Astrocyte (in vitro differentiated cells and primary cell): ENCODE data around the gene ADGRB2.

ENCODE experiments used
- EZH2 ChIP-seq: IDR thresholded peaks from 2 replicates; pipeline ENCODE4 v1.6.1; 2012; ENCODE audit warnings: mild to moderate bottlenecking, low read length, inconsistent platforms; ENCODE audit not compliant: insufficient read depth
- TF ChIP-seq, protein P1 (sequence below): IDR thresholded peaks from 2 replicates; pipeline ENCODE4 v1.5.1; 2011; ENCODE audit warnings: low read depth, mild to moderate bottlenecking, inconsistent platforms, low read length, moderate library complexity; ENCODE audit not compliant: insufficient read depth

DNA sequence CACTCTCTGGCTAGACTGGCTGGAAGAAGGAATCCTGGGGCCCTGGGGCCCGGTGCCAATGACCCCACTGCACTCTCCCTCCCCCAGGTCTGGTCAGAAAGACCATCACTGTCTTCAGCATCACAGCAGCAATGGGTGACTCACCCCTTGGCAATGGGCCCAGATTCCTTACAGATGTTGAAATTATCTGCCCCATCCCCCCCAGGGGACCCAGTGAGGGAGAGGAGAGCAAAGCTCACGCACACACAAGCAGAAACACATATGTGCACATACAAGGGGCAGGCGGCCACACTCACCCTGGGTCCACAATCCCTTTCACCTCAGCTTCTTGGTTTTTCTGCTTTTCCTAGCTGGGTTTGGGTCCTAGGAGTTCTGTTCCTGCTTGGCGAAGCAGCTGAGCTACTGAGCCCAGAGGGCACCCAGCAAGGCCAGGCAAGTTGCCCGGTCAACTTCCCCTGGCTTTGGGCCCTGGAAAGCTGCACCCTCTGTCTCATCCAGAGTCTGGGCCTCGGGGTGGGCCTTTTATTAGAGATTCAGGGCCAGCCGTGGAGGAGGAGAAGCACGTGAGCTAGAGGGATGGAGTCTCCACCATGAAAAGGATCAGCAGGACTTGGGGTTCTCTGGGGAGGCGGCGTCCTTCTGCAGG, 62.9 kb downstream of the ADGRB2 start:
- no peak for TF ChIP-seq EZH2
- TF ChIP-seq, protein P1, sequence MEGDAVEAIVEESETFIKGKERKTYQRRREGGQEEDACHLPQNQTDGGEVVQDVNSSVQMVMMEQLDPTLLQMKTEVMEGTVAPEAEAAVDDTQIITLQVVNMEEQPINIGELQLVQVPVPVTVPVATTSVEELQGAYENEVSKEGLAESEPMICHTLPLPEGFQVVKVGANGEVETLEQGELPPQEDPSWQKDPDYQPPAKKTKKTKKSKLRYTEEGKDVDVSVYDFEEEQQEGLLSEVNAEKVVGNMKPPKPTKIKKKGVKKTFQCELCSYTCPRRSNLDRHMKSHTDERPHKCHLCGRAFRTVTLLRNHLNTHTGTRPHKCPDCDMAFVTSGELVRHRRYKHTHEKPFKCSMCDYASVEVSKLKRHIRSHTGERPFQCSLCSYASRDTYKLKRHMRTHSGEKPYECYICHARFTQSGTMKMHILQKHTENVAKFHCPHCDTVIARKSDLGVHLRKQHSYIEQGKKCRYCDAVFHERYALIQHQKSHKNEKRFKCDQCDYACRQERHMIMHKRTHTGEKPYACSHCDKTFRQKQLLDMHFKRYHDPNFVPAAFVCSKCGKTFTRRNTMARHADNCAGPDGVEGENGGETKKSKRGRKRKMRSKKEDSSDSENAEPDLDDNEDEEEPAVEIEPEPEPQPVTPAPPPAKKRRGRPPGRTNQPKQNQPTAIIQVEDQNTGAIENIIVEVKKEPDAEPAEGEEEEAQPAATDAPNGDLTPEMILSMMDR, result no peak
